ENCODE results near the gene NAAA. TPM values are rescaled to one million over a fixed set of nuclear protein-coding genes. Genes with fewer than 3 reads are reported as not detected.

NAAA gene
- total RNA-seq (2021; ENCODE audit: unreplicated experiment) (17.0 TPM), Bru-seq, nascent RNA (percentile 52 among the genes with signal in this experiment), BruChase-seq, experiment 1, labeled RNA remaining after a 6-hour chase (percentile 59 among the genes with signal in this experiment), BruChase-seq, experiment 2, labeled RNA remaining after a 2-hour chase (percentile 60 among the genes with signal in this experiment)
- 16.6 and 18.0 TPM in 2 replicates for polyA plus RNA-seq (2012)
- long read RNA-seq, transcript NAAA-201 (11 exons, 1,900 nt): minor isoform, 10 of 45 reads
- long read RNA-seq, transcript NAAA-204 (3 exons, 1,750 nt): minor isoform, 5 of 45 reads
- long read RNA-seq, transcript NAAA-206 (9 exons, 1,300 nt): major isoform, 15 of 45 reads
- long read RNA-seq, partial matches to known transcripts: 5 of 45 reads
- long read RNA-seq, other reads (novel, unspliced or antisense): 9 of 45 reads

GRCh38 chr4:75940692-75941253 lies at the start of gene NAAA:
Gene NAAA (minus strand): TSS chr4:75941013. CDS start chr4:75940949, 64 bp downstream.
- H3K27ac ChIP-seq (ENCODE audit: low read depth, low read length): peak within 1 kb of the TSS; percentile 84
- peak within 1 kb of the TSS; percentile 82 for H3K9ac ChIP-seq (ENCODE audit: low read length)
- TF ChIP-seq JUND (IDR thresholded peaks at IDR 0.05): no peak
- no peak for TF ChIP-seq RAD21 (IDR thresholded peaks at IDR 0.05; ENCODE audit: low read depth)
- no peak for TF ChIP-seq ZBTB33 (IDR thresholded peaks at IDR 0.05; ENCODE audit: extremely low read depth, insufficient replicate concordance, low read length)
- TF ChIP-seq SRF (IDR thresholded peaks at IDR 0.05; ENCODE audit: low read depth): no peak
- TF ChIP-seq SIN3A (IDR thresholded peaks at IDR 0.05; ENCODE audit: low read depth): peak; percentile 83
- no peak for TF ChIP-seq REST (IDR thresholded peaks at IDR 0.05; ENCODE audit: low read depth)
- TF ChIP-seq ELF1 (IDR thresholded peaks at IDR 0.05; ENCODE audit: borderline replicate concordance, low read depth): no peak
- TF ChIP-seq POLR2A (IDR thresholded peaks at IDR 0.05; ENCODE audit: borderline replicate concordance, extremely low read depth, insufficient read depth, insufficient read length): no peak
- TF ChIP-seq CBX3 (IDR thresholded peaks at IDR 0.05; ENCODE audit: low read depth): no peak; the same call in 1 of the 2 replicates
- peak; percentile 31 for TF ChIP-seq TCF7L2 (IDR thresholded peaks at IDR 0.05; ENCODE audit: borderline replicate concordance, extremely low read depth, insufficient read depth, insufficient read length)
- TF ChIP-seq MAX (IDR thresholded peaks at IDR 0.05): peak; percentile 77
- TF ChIP-seq, protein P1, sequence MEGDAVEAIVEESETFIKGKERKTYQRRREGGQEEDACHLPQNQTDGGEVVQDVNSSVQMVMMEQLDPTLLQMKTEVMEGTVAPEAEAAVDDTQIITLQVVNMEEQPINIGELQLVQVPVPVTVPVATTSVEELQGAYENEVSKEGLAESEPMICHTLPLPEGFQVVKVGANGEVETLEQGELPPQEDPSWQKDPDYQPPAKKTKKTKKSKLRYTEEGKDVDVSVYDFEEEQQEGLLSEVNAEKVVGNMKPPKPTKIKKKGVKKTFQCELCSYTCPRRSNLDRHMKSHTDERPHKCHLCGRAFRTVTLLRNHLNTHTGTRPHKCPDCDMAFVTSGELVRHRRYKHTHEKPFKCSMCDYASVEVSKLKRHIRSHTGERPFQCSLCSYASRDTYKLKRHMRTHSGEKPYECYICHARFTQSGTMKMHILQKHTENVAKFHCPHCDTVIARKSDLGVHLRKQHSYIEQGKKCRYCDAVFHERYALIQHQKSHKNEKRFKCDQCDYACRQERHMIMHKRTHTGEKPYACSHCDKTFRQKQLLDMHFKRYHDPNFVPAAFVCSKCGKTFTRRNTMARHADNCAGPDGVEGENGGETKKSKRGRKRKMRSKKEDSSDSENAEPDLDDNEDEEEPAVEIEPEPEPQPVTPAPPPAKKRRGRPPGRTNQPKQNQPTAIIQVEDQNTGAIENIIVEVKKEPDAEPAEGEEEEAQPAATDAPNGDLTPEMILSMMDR (IDR thresholded peaks at IDR 0.05 in 2 of 3, conservative IDR thresholded peaks at IDR 0.05 in 1 of 3; ENCODE audit: borderline replicate concordance in 1 of 3, insufficient read depth in 1 of 3, low read depth in 2 of 3, low read length in 2 of 3): peak in 2 of 3 experiments; percentile 28 to 45; a peak in 2 of 6 replicates
- TF ChIP-seq ZFX (IDR thresholded peaks at IDR 0.05): no peak
- no peak for TF ChIP-seq CEBPB (IDR thresholded peaks at IDR 0.05; ENCODE audit: low read depth)
- TF ChIP-seq EGR1 (IDR thresholded peaks at IDR 0.05; ENCODE audit: low read depth): no peak
- peak; percentile 65 for TF ChIP-seq POLR2AphosphoS5 (IDR thresholded peaks at IDR 0.05; ENCODE audit: low read depth, low read length)

More at GRCh38 chr4:75940692-75941253, at the start of gene NAAA:
- peaks cover 6 to 19% of the 10 kb centered on the region in 2 experiments for H3K4me1 ChIP-seq (ENCODE audit: control insufficient read depth in 1 of 2, insufficient read depth in 2 of 2, low read length in 2 of 2)
- ChIA-PET RAD21 (ENCODE audit: low non-redundant PET in 1 of 2, low total read pairs in 2 of 2, uncharacterized antibody in 2 of 2, unreplicated experiment in 2 of 2) (interaction anchor here in 1 of 2 experiments (0.5 kb wide), 1 partner anchor 50 kb away, joined by 3 read pairs; the partner anchor contains the start of gene SDAD1), CTCF (interaction anchor here (1.0 to 2.2 kb wide), 6 partner anchors 9 to 146 kb away, joined by 3 to 5 read pairs (median 4); no protein-coding TSS in a partner anchor), POLR2A (interaction anchor here (0.6 kb wide), 1 partner anchor 93 kb away, joined by 3 read pairs; no protein-coding TSS in a partner anchor)
- DNase-seq (ENCODE audit: low read depth, low spot score) (peak; percentile 51), ATAC-seq (peak; percentile 90)
- H3K9me2 ChIP-seq (ENCODE audit: insufficient read depth): no peaks in the 10 kb centered on the region
- peak within 1 kb of the TSS; percentile 99 for H3K4me2 ChIP-seq (ENCODE audit: low read length)
- no peaks in the 10 kb centered on the region for H3K27me3 ChIP-seq (ENCODE audit: insufficient read depth, low read length)
- H3K79me2 ChIP-seq (ENCODE audit: insufficient read depth, low read length): no peaks in the 10 kb centered on the region
- H3K4me3 ChIP-seq (replicated peaks in 1 of 2; ENCODE audit: low read depth in 1 of 2, low read length in 2 of 2): peak within 1 kb of the TSS; percentile 74 to 91
- H3K36me3 ChIP-seq (ENCODE audit: control insufficient read depth in 1 of 2, insufficient read depth in 2 of 2, low read length in 2 of 2): peaks cover 0 to 6% of the 10 kb centered on the region in 2 experiments; a peak in 1 of 4 replicates
- H3K9me3 ChIP-seq (ENCODE audit: control insufficient read depth in 1 of 2, insufficient read depth in 1 of 2, low read depth in 1 of 2, low read length in 2 of 2): no peaks in the 10 kb centered on the region
- intact Hi-C loops (cut with micrococcal nuclease): loop anchor here (2.0 kb wide), 1 partner anchor 50 kb away; the partner anchor contains the start of gene SDAD1
- peak within 1 kb of the TSS; percentile 87 for H2AFZ ChIP-seq (ENCODE audit: low read depth, low read length, poor library complexity, severe bottlenecking)
- H4K20me1 ChIP-seq (ENCODE audit: insufficient read depth): no peaks in the 10 kb centered on the region
- no TSS peak for BruUV-seq (replicated peaks)

Data from HCT116 (cell line).